Mesenchymal stem cell (in vitro differentiated cells and primary cell): ENCODE data around the gene STARD3NL.

Experiments used
- DNase-seq: peaks from one replicate; pipeline ENCODE4 v3.0.0-alpha.2; 2013
- H2AFZ ChIP-seq: one replicate; pipeline ENCODE4 v1.6.1; 2013; ENCODE audit warnings: low read depth, mild to moderate bottlenecking, control low read depth, inconsistent platforms, low read length, moderate library complexity
- H2AK5ac ChIP-seq: 2 replicates; pipeline ENCODE4 v1.6.1; 2013; ENCODE audit warnings: low read length, moderate library complexity, mild to moderate bottlenecking, inconsistent platforms; ENCODE audit not compliant: severe bottlenecking
- H2BK120ac ChIP-seq: one replicate; pipeline ENCODE4 v1.6.1; 2013; ENCODE audit warnings: low read depth, mild to moderate bottlenecking, inconsistent platforms, low read length, moderate library complexity
- H2BK12ac ChIP-seq, 2 experiments: one replicate each; pipeline ENCODE4 v1.6.1; 2013; ENCODE audit warnings: inconsistent platforms in 2 of 2, low read length in 2 of 2, mild to moderate bottlenecking in 2 of 2, moderate library complexity in 2 of 2, control low read depth in 1 of 2
- H2BK15ac ChIP-seq: one replicate; pipeline ENCODE4 v1.6.1; 2013; ENCODE audit warnings: mild to moderate bottlenecking, low read depth, inconsistent platforms; ENCODE audit not compliant: poor library complexity, severe bottlenecking
- H2BK5ac ChIP-seq: 2 replicates; pipeline ENCODE4 v1.6.1; 2013; ENCODE audit warnings: low read depth, mild to moderate bottlenecking, low read length, control low read depth, inconsistent platforms; ENCODE audit not compliant: poor library complexity, severe bottlenecking
- H3K14ac ChIP-seq, 2 experiments: one replicate each; pipeline ENCODE4 v1.6.1; 2013; ENCODE audit warnings: inconsistent platforms in 2 of 2, low read length in 2 of 2, control low read depth in 1 of 2, mild to moderate bottlenecking in 1 of 2, moderate library complexity in 1 of 2
- H3K18ac ChIP-seq, 2 experiments: one replicate each; pipeline ENCODE4 v1.6.1; 2013; ENCODE audit warnings: inconsistent platforms in 2 of 2, low read length in 2 of 2, control low read depth in 1 of 2, low read depth in 1 of 2, mild to moderate bottlenecking in 1 of 2
- H3K23ac ChIP-seq, 2 experiments: one replicate each; pipeline ENCODE4 v1.6.1; 2013; ENCODE audit warnings: inconsistent platforms in 2 of 2, low read length in 2 of 2, mild to moderate bottlenecking in 2 of 2, moderate library complexity in 2 of 2, control low read depth in 1 of 2
- H3K27ac ChIP-seq: 2 replicates; pipeline ENCODE4 v1.5.1; 2013; ENCODE audit warnings: mild to moderate bottlenecking, moderate library complexity, low read length, control low read depth, inconsistent platforms; ENCODE audit not compliant: poor library complexity, severe bottlenecking
- H3K27me3 ChIP-seq, 2 experiments: 2 replicates each; pipeline versions ENCODE4 v1.6.1 to v1.7.0; 2013; ENCODE audit warnings: low read length in 2 of 2, mild to moderate bottlenecking in 2 of 2, moderate library complexity in 2 of 2, control low read depth in 1 of 2, inconsistent platforms in 1 of 2; ENCODE audit not compliant: control insufficient read depth in 1 of 2, insufficient read depth in 1 of 2
- H3K36me3 ChIP-seq, 2 experiments: 2 replicates each; pipeline versions ENCODE4 v1.6.1 to v1.7.0; 2013; ENCODE audit warnings: low read length in 2 of 2, control low read depth in 1 of 2, inconsistent platforms in 1 of 2, low read depth in 1 of 2, mild to moderate bottlenecking in 1 of 2; ENCODE audit not compliant: insufficient read depth in 2 of 2, control insufficient read depth in 1 of 2
- H3K4ac ChIP-seq, 2 experiments: one replicate each; pipeline ENCODE4 v1.6.1; 2013; ENCODE audit warnings: inconsistent platforms in 2 of 2, low read length in 2 of 2, mild to moderate bottlenecking in 2 of 2, moderate library complexity in 2 of 2, control low read depth in 1 of 2, low read depth in 1 of 2
- H3K4me1 ChIP-seq: 2 replicates; pipeline ENCODE4 v1.6.1; 2013; ENCODE audit warnings: low read depth, low read length, control low read depth; ENCODE audit not compliant: control insufficient read depth, insufficient read depth
- H3K4me2 ChIP-seq: 2 replicates; pipeline ENCODE4 v1.6.1; 2013; ENCODE audit warnings: low read length, mild to moderate bottlenecking, inconsistent platforms; ENCODE audit not compliant: poor library complexity, severe bottlenecking
- H3K4me3 ChIP-seq, 2 experiments: 2 replicates each; pipeline versions ENCODE4 v1.5.1 to v1.7.0; 2013; ENCODE audit warnings: low read length in 2 of 2, mild to moderate bottlenecking in 2 of 2, control low read depth in 1 of 2, low read depth in 1 of 2; ENCODE audit not compliant: insufficient read depth in 1 of 2
- H3K79me1 ChIP-seq: replicated peaks from 2 replicates; pipeline ENCODE4 v1.6.1; 2013; ENCODE audit warnings: mild to moderate bottlenecking, control low read depth, low read length, inconsistent platforms; ENCODE audit not compliant: poor library complexity, severe bottlenecking
- H3K9ac ChIP-seq: 2 replicates; pipeline ENCODE4 v1.7.0; 2013; ENCODE audit warnings: mild to moderate bottlenecking, low read length, moderate library complexity
- H3K9me3 ChIP-seq: 2 replicates; pipeline ENCODE4 v1.7.0; 2013; ENCODE audit warnings: mild to moderate bottlenecking, low read length; ENCODE audit not compliant: control insufficient read depth
- H4K8ac ChIP-seq: one replicate; pipeline ENCODE4 v1.6.1; 2013; ENCODE audit warnings: inconsistent platforms, mild to moderate bottlenecking, low read length, moderate library complexity
- H4K91ac ChIP-seq: one replicate; pipeline ENCODE4 v1.6.1; 2013; ENCODE audit warnings: mild to moderate bottlenecking, low read length, inconsistent platforms
- WGBS: methylation state at CpG from one replicate; pipeline ENCODE4 v1.1.7; 2013; ENCODE audit warnings: mixed read lengths; 5-methylcytosine and 5-hydroxymethylcytosine counted together

Gene STARD3NL

DNA sequence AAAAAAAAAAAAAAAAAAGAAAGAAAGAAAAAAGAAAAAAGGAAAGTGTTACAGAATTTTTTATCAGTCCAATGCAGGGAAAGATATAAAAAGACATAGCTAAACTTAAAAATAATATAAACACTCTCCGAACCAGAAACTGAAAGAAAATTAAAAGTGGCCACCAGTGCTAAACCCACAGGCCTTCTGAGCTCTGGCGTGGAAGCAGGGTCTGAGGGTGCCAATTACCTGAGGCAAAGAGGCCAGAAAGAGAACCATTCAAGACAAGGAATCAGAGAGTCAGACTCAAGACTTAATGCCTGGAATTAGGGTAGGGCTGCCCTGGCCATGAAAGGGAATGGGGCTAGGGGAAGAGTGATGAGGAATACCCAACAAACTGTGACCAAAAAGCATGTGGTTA, 36.9 kb upstream of the STARD3NL start:
- no peak overlapping the region for H2BK15ac ChIP-seq
- no peak overlapping the region for H2BK5ac ChIP-seq
- no peaks in the 10 kb centered on the region for H3K36me3 ChIP-seq
- no peak overlapping the region for H3K23ac ChIP-seq
- H3K14ac ChIP-seq, result no peak overlapping the region
- no peak overlapping the region for H2BK12ac ChIP-seq
- H3K4ac ChIP-seq, result no peak overlapping the region
- H3K27ac ChIP-seq, result no peak overlapping the region
- H3K9me3 ChIP-seq, result no peaks in the 10 kb centered on the region
- H3K4me2 ChIP-seq, result no peak overlapping the region
- H3K79me1 ChIP-seq, result no peaks in the 10 kb centered on the region
- DNase-seq, result no peak
- H2AFZ ChIP-seq, result no peak overlapping the region
- 75% methylated on average over 2 of the region's 2 CpGs for WGBS
- H4K91ac ChIP-seq, result no peak overlapping the region
- H3K27me3 ChIP-seq, result no peaks in the 10 kb centered on the region
- no peak overlapping the region for H3K4me3 ChIP-seq
- no peak overlapping the region for H2BK120ac ChIP-seq
- no peak overlapping the region for H4K8ac ChIP-seq
- no peak overlapping the region for H3K9ac ChIP-seq
- no peak overlapping the region for H3K18ac ChIP-seq
- no peaks in the 10 kb centered on the region for H3K4me1 ChIP-seq
- H2AK5ac ChIP-seq, result no peak overlapping the region

DNA sequence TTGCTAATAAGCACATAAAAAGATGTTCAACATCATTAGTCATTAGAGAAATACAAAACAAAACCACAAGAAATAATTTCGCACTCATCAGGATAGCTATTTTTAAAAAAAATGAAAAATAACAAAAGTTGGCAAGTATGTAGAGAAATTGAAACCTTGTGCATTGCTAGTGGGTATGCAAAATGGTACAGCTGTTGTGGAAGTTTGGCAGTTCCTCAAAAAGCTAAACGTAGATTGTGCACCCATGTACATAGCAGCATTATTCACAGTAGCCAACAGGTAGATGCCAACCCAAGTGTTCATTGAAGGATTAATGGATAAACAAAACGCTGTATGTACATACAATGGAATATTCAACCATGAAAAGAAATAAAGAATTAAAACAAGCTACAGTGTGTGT, 35.3 kb upstream of the STARD3NL start:
- H3K4me2 ChIP-seq, result no peak overlapping the region
- 92% methylated on average over 2 of the region's 3 CpGs for WGBS

DNA sequence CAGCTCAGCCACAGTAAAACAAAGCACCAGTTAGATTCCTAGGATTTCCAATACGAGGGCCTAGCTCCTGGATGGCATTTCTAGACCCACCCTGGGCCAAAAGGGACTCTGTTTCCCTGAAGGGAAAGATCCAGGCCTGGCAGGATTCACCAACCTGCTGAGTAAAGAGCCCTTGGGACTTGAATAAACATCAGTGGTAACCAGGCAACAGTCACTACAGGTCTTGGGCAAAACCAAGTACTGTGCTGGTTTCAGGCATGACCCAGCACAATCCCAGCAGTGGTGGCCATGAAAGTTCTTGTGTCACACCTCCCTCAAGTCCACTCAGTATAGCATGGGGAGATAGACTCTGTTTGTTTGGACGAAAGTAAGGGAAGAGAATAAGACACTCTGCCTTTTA, 31.0 kb upstream of the STARD3NL start:
- no peak overlapping the region for H3K4ac ChIP-seq
- no peak overlapping the region for H3K14ac ChIP-seq
- H3K23ac ChIP-seq, result no peak overlapping the region
- H3K4me2 ChIP-seq, result no peak overlapping the region
- 24% methylated on average over 1 of the region's 2 CpGs for WGBS
- no peaks in the 10 kb centered on the region for H3K79me1 ChIP-seq
- H3K27ac ChIP-seq, result no peak overlapping the region
- no peak overlapping the region for H2AK5ac ChIP-seq
- H3K4me3 ChIP-seq, result no peak overlapping the region
- no peak overlapping the region for H3K9ac ChIP-seq
- H2AFZ ChIP-seq, result no peak overlapping the region
- H2BK12ac ChIP-seq, result no peak overlapping the region
- no peak overlapping the region for H3K18ac ChIP-seq
- no peaks in the 10 kb centered on the region for H3K9me3 ChIP-seq
- no peak overlapping the region for H2BK5ac ChIP-seq
- H4K91ac ChIP-seq, result no peak overlapping the region
- no peak overlapping the region for H2BK15ac ChIP-seq
- H4K8ac ChIP-seq, result no peak overlapping the region
- no peaks in the 10 kb centered on the region for H3K4me1 ChIP-seq
- DNase-seq, result peak; percentile 15
- no peaks in the 10 kb centered on the region for H3K27me3 ChIP-seq
- no peak overlapping the region for H2BK120ac ChIP-seq
- H3K36me3 ChIP-seq, result no peaks in the 10 kb centered on the region

More for the DNA sequence above, 35.3 kb upstream of the STARD3NL start:
- Histone ChIP-seq H3K18ac (no peak overlapping the region), H3K9ac (no peak overlapping the region), H3K4me3 (no peak overlapping the region), H3K27me3 (no peaks in the 10 kb centered on the region), H3K36me3 (no peaks in the 10 kb centered on the region), H3K23ac (no peak overlapping the region), H4K91ac (no peak overlapping the region), H2BK15ac (no peak overlapping the region), H4K8ac (no peak overlapping the region), H2BK120ac (no peak overlapping the region), H2AK5ac (no peak overlapping the region), H3K4me1 (no peaks in the 10 kb centered on the region), H2BK12ac (no peak overlapping the region), H3K79me1 (no peaks in the 10 kb centered on the region), H3K27ac (no peak overlapping the region), H3K4ac (no peak overlapping the region), H3K14ac (no peak overlapping the region), H2AFZ (no peak overlapping the region), H2BK5ac (no peak overlapping the region), H3K9me3 (no peaks in the 10 kb centered on the region)
- no peak for DNase-seq

DNA sequence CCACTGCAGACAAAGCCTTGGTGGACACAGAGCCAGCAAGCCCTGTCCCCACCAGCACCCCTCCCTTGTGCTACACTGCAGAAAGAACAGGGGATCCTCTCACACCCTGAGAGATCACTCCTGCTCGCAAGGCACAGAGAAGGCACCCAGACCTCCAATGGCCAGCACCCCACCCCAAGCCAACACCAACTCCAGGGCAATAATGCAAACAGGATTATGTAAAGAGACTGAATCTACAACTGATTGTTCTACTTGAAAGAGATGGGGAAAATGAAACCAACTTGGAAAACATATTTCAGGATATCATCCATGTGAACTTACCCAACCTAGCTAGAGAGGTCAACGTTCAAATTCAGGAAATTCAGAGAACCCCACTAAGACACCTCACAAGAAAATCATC, 26.5 kb upstream of the STARD3NL start:
- no peak overlapping the region for H3K4ac ChIP-seq
- no peak overlapping the region for H2AK5ac ChIP-seq
- H3K27me3 ChIP-seq, result no peaks in the 10 kb centered on the region
- no peaks in the 10 kb centered on the region for H3K36me3 ChIP-seq
- no peak overlapping the region for H3K4me2 ChIP-seq
- no peak overlapping the region for H2BK120ac ChIP-seq
- no peak overlapping the region for H2BK5ac ChIP-seq
- no peak overlapping the region for H3K9ac ChIP-seq
- WGBS, result 91% methylated on average over 2 of the region's 2 CpGs
- no peak for DNase-seq
- no peak overlapping the region for H3K27ac ChIP-seq
- no peak overlapping the region for H2BK12ac ChIP-seq
- no peak overlapping the region for H2BK15ac ChIP-seq
- H3K79me1 ChIP-seq, result no peaks in the 10 kb centered on the region
- no peak overlapping the region for H3K4me3 ChIP-seq
- H3K18ac ChIP-seq, result no peak overlapping the region
- no peak overlapping the region for H4K8ac ChIP-seq
- H3K4me1 ChIP-seq, result no peaks in the 10 kb centered on the region
- H3K23ac ChIP-seq, result no peak overlapping the region
- no peak overlapping the region for H2AFZ ChIP-seq
- no peak overlapping the region for H3K14ac ChIP-seq
- peaks cover 4% of the 10 kb centered on the region for H3K9me3 ChIP-seq
- no peak overlapping the region for H4K91ac ChIP-seq
